ENCODE measurements around the gene BRINP2. TPM values are rescaled to one million over a fixed set of nuclear protein-coding genes. Genes with fewer than 3 reads are reported as not detected.

BRINP2 gene
- total RNA-seq, 6 experiments from 2014 or later, result 0.09 to 0.57 (median 0.36) TPM

GRCh38 chr1:177162243-177162642, 8.5 kb upstream of the BRINP2 start:
- H3K4me3 ChIP-seq, result no peak overlapping the region
- H3K27me3 ChIP-seq, result peaks cover 0 to 21% of the 10 kb centered on the region in 2 donors
- no peaks in the 10 kb centered on the region for H3K9me3 ChIP-seq
- WGBS (ENCODE audit: insufficient coverage, low coverage, low lambda C conversion rate, missing lambda C conversion rate), result 36% methylated on average over 2 of the region's 2 CpGs
- DNase-seq (no peak), ATAC-seq (no peak)
- H3K4me1 ChIP-seq, result no peaks in the 10 kb centered on the region
- no peak for TF ChIP-seq POLR2A (IDR thresholded peaks at IDR 0.05)
- TF ChIP-seq, protein P1, sequence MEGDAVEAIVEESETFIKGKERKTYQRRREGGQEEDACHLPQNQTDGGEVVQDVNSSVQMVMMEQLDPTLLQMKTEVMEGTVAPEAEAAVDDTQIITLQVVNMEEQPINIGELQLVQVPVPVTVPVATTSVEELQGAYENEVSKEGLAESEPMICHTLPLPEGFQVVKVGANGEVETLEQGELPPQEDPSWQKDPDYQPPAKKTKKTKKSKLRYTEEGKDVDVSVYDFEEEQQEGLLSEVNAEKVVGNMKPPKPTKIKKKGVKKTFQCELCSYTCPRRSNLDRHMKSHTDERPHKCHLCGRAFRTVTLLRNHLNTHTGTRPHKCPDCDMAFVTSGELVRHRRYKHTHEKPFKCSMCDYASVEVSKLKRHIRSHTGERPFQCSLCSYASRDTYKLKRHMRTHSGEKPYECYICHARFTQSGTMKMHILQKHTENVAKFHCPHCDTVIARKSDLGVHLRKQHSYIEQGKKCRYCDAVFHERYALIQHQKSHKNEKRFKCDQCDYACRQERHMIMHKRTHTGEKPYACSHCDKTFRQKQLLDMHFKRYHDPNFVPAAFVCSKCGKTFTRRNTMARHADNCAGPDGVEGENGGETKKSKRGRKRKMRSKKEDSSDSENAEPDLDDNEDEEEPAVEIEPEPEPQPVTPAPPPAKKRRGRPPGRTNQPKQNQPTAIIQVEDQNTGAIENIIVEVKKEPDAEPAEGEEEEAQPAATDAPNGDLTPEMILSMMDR (IDR thresholded peaks at IDR 0.05), result no peak
- H3K27ac ChIP-seq, result no peak overlapping the region
- intact Hi-C loops (cut with DNase I), result no loop called here
- no peaks in the 10 kb centered on the region for H3K36me3 ChIP-seq

- Histone ChIP-seq H3K4me1 (no peaks in the 10 kb centered on the region), H3K4me3 (peak overlapping the region in 1 of 3 donors; percentile 4), H3K36me3 (no peaks in the 10 kb centered on the region), H3K27ac (no peak overlapping the region), H3K27me3 (peaks cover 0 to 21% of the 10 kb centered on the region in 2 donors), H3K9me3 (no peaks in the 10 kb centered on the region)
- intact Hi-C loops (cut with DNase I), result no loop called here
- no peak for ATAC-seq
- no peak for DNase-seq
- 10% methylated on average over 7 of the region's 15 CpGs for WGBS (ENCODE audit: insufficient coverage, low coverage, low lambda C conversion rate, missing lambda C conversion rate)
- no peak for TF ChIP-seq POLR2A (IDR thresholded peaks at IDR 0.05)
- TF ChIP-seq, protein P1 (IDR thresholded peaks at IDR 0.05), result no peak
These were observed 6.8 kb upstream of the BRINP2 start for GRCh38 chr1:177163844-177164379.

DNA sequence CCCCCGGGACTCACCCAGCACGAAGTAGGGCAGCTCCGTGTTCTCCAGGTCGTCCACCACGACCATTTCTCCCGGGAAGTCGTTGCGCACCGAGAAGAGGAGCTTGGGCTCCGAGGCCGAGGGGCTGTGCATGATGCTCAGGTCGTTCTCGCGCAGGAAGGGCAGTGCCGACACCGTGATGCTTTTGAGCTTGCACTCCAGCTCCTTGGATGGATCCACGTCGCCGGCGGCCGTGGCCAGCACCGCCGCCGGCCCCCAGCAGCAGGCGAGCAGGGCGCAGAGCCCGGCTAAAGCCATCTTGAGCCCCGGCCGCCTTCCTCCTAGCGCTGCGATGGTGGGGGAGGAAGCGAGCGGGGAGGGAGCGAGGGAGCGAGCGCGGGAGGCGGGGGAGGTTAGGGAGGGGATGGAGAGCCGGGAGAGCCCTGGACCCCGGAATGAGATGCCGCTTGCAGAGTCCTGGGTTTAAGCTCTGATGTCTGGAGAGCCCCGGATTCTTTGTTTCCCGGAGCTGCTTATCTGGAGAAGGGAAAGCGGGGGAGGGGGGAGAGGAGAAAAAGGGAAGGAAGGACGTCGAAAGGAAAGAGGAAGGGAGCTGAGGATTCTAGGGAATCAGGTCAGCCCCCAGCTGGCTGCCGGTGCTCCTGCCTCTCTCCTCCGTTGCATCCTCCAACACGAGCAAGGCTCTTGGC, 6.2 kb upstream of the BRINP2 start, which contains the start of gene ASTN1:
TSS of gene ASTN1 (minus strand) at position 333 of the 689 bp plus-strand sequence. CDS start at position 297, 36 bp downstream.
- Histone ChIP-seq H3K36me3 (no peaks in the 10 kb centered on the region), H3K9me3 (no peaks in the 10 kb centered on the region), H3K27me3 (peaks cover 0 to 21% of the 10 kb centered on the region in 2 donors), H3K27ac (no peak within 1 kb of the TSS), H3K4me3 (peak within 1 kb of the TSS in 1 of 3 donors; percentile 4), H3K4me1 (no peaks in the 10 kb centered on the region)
- 2% methylated on average over 29 of the region's 49 CpGs for WGBS (ENCODE audit: insufficient coverage, low coverage, low lambda C conversion rate, missing lambda C conversion rate)
- intact Hi-C loops (cut with DNase I), result no loop called here
- TF ChIP-seq POLR2A (IDR thresholded peaks at IDR 0.05), result no peak
- TF ChIP-seq, protein P1 (IDR thresholded peaks at IDR 0.05), result no peak
- no peak for DNase-seq
- ATAC-seq, result no peak

DNA sequence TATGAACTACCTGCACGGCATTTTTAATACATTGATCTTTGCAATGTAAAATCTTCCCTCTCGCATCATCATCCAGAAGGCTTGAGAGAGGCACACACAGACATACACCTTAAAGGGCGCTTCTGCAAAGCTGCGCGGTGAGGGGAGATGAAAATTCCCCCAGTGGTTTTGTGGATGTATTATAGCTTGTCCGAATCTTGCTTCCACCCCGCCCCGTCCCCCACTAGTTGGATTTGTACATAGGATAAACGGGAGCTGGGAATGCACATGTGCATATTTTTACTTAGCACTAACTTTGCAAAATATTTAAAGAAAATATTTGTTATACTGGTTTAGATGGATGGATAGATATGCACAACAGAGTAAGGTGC, 5.7 kb upstream of the BRINP2 start:
- no peaks in the 10 kb centered on the region for H3K36me3 ChIP-seq
- 3% methylated on average over 7 of the region's 9 CpGs for WGBS (ENCODE audit: insufficient coverage, low coverage, low lambda C conversion rate, missing lambda C conversion rate)
- TF ChIP-seq POLR2A (IDR thresholded peaks at IDR 0.05), result no peak
- TF ChIP-seq, protein P1 (IDR thresholded peaks at IDR 0.05), result no peak

More for the DNA sequence above, 5.7 kb upstream of the BRINP2 start:
- H3K27me3 ChIP-seq, result peaks cover 0 to 21% of the 10 kb centered on the region in 2 donors
- no peaks in the 10 kb centered on the region for H3K9me3 ChIP-seq
- H3K27ac ChIP-seq, result no peak overlapping the region
- intact Hi-C loops (cut with DNase I), result no loop called here
- H3K4me3 ChIP-seq, result no peak overlapping the region
- DNase-seq (no peak), ATAC-seq (no peak)
- no peaks in the 10 kb centered on the region for H3K4me1 ChIP-seq

Data from right lobe of liver (tissue), 6 donors.